Colonic mucosa (tissue), 4 donors: Measurements from ENCODE around the gene SEZ6L. TPM values are rescaled to one million over a fixed set of nuclear protein-coding genes. Genes with fewer than 3 reads are reported as not detected.

Experiments
- DNase-seq: peaks from one replicate; pipeline ENCODE4 v3.0.0-alpha.2; 2020
- H3K27ac ChIP-seq: fragments of 200-600 bp; one replicate; pipeline ENCODE4 v1.8.0; 2021
- H3K27me3 ChIP-seq: fragments of 200-600 bp; one replicate; pipeline ENCODE4 v1.8.0; 2021
- H3K36me3 ChIP-seq: fragments of 200-600 bp; one replicate; pipeline ENCODE4 v1.8.0; 2021
- H3K4me1 ChIP-seq: fragments of 200-600 bp; one replicate; pipeline ENCODE4 v1.8.0; 2021; ENCODE audit warnings: mild to moderate bottlenecking
- H3K4me3 ChIP-seq: fragments of 200-600 bp; one replicate; pipeline ENCODE4 v1.8.0; 2021
- H3K9ac ChIP-seq, 2 donors: one replicate each; pipeline ENCODE4 v1.7.0; 2013; ENCODE audit warnings: control low read depth in 2 of 2, low read depth in 2 of 2, low read length in 2 of 2
- H3K9me3 ChIP-seq: fragments of 200-600 bp; one replicate; pipeline ENCODE4 v1.8.0; 2021
- CTCF ChIP-seq: fragments of 200-600 bp; IDR thresholded peaks from one replicate; pipeline ENCODE4 v1.8.0; 2022; ENCODE audit warnings: antibody characterized with exemption, mild to moderate bottlenecking
- intact Hi-C: fragments of 100-400 bp; cut with DNase I; formaldehyde crosslinking; loops from one replicate; pipeline ENCODE4 v1.14.1; 2022
- total RNA-seq, 2 donors: library from RNA; stranded (reverse); fragmentation: NEBNext Ultra II Directional in 1 of 2; extraction: Animal tissue kit (Norgen Biotek cat#: 25700) in 1 of 2; gene quantifications; one replicate each; pipeline ENCODE4 v1.2.1, GENCODE V29; 2021
- donor health status: healthy.
- donor health status: DM: no; HTN: no; CAD: no.
- donor health status: DM: no; HTN: no; CAD: no.

The SEZ6L gene
- total RNA-seq, 2 donors from 2014 or later = 0.32 TPM; not detected in 1

DNA sequence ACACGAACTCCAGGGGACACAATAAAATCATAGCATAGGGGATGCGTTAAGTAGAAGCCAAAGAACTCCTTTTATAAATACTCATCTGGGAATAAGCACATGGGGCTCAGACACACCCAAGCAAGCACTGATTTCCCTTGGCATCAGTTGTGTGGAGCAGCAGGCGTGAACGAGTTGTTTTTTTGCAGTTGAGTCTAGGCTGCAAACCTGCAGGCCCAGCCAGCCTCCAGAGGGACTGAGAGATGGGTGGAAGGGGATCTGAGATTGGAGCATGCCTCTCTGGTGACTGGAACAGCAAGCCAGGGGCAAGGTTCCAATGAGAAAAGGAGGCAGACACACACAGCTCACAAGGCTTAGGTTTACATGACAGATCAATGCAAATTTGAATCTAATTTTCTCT, 27.4 kb upstream of the SEZ6L start:
- Histone ChIP-seq H3K9me3 (no peaks in the 10 kb centered on the region), H3K4me1 (no peaks in the 10 kb centered on the region), H3K36me3 (no peaks in the 10 kb centered on the region), H3K4me3 (no peak overlapping the region), H3K27ac (no peak overlapping the region), H3K27me3 (no peaks in the 10 kb centered on the region), H3K9ac (no peak overlapping the region)
- no peak for TF ChIP-seq CTCF
- no peak for DNase-seq
- intact Hi-C loops = no loop called here

DNA sequence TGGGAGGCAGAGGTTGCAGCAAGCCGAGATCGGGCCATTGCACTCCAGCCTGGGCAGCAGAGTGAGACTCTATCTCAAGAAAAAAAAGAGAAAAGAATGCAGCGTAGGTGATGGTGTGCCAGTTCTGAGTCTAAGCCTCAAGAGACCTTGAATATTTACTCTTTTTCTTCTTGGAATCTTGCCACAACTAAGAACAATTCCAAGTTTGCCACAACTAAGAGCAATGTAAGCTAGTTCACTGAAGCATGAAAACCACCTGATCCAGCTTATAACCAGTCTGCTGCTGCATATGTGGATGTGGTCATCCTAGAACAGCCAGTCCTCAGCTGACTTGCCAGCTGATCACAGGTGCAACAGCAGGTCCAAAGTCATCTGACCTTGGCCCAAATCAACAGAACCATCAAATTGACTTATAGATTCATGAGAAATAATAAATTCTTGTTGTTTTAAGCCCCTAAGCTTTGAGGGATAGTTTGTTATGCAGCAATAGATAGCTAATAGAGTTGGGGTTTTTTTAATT, 25.4 kb upstream of the SEZ6L start:
- no peaks in the 10 kb centered on the region for H3K4me1 ChIP-seq
- no peak overlapping the region for H3K9ac ChIP-seq

GRCh38 chr22:26159886-26160285, 9.4 kb upstream of the SEZ6L start:
- H3K9me3 ChIP-seq = no peaks in the 10 kb centered on the region
- no peak overlapping the region for H3K4me3 ChIP-seq
- no peak overlapping the region for H3K27ac ChIP-seq
- H3K27me3 ChIP-seq = no peaks in the 10 kb centered on the region
- no peaks in the 10 kb centered on the region for H3K4me1 ChIP-seq
- no peak overlapping the region for H3K9ac ChIP-seq
- H3K36me3 ChIP-seq = no peaks in the 10 kb centered on the region
- no peak for TF ChIP-seq CTCF
- intact Hi-C loops = no loop called here
- no peak for DNase-seq

More for the DNA sequence above, 25.4 kb upstream of the SEZ6L start:
- TF ChIP-seq CTCF = no peak
- Histone ChIP-seq H3K4me3 (no peak overlapping the region), H3K27me3 (no peaks in the 10 kb centered on the region), H3K36me3 (no peaks in the 10 kb centered on the region), H3K27ac (no peak overlapping the region), H3K9me3 (no peaks in the 10 kb centered on the region)
- intact Hi-C loops = no loop called here
- DNase-seq = no peak

DNA sequence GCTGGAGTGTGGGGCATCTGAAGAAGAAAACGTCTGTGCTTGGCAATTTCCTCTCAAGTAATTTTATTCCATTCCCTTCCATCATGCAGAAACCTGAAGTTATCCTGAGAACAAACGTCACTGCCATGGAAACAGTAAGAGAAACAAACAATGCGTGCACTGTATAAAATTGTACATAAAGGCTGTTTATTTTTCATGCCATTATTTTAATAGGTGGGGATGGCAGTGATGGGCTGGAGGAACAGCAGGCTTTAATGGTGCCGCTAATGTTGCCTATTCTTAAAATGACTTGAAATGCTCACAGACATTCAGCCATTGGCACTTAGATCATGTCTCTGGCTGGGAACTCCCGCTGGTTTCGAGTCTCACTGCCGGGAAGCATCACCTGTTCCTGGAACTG, 7.5 kb upstream of the SEZ6L start:
- no peaks in the 10 kb centered on the region for H3K4me1 ChIP-seq
- TF ChIP-seq CTCF = no peak
- H3K36me3 ChIP-seq = no peaks in the 10 kb centered on the region
- H3K9me3 ChIP-seq = no peaks in the 10 kb centered on the region
- intact Hi-C loops = no loop called here
- no peaks in the 10 kb centered on the region for H3K27me3 ChIP-seq
- H3K27ac ChIP-seq = no peak overlapping the region
- no peak overlapping the region for H3K9ac ChIP-seq
- no peak for DNase-seq
- no peak overlapping the region for H3K4me3 ChIP-seq

- H3K36me3 ChIP-seq = no peaks in the 10 kb centered on the region
- no peak for TF ChIP-seq CTCF
- no peaks in the 10 kb centered on the region for H3K4me1 ChIP-seq
- peaks cover 7% of the 10 kb centered on the region for H3K27me3 ChIP-seq
- H3K9me3 ChIP-seq = no peaks in the 10 kb centered on the region
- no peak overlapping the region for H3K4me3 ChIP-seq
- intact Hi-C loops = no loop called here
- no peak overlapping the region for H3K27ac ChIP-seq
- no peak overlapping the region for H3K9ac ChIP-seq
- no peak for DNase-seq
Measured at GRCh38 chr22:26162926-26163325, 6.3 kb upstream of the SEZ6L start.

GRCh38 chr22:26164174-26164573, 5.1 kb upstream of the SEZ6L start:
- DNase-seq = no peak
- Histone ChIP-seq H3K36me3 (no peaks in the 10 kb centered on the region), H3K9ac (no peak overlapping the region), H3K4me1 (no peaks in the 10 kb centered on the region), H3K4me3 (no peak overlapping the region), H3K27me3 (peaks cover 14% of the 10 kb centered on the region), H3K27ac (no peak overlapping the region), H3K9me3 (no peaks in the 10 kb centered on the region)
- intact Hi-C loops = no loop called here
- TF ChIP-seq CTCF = no peak
